DMS 273 (cell line): Measurements from ENCODE around the gene SMIM34.
"Not testable (repeated sequence)": the region's sequence is repeated elsewhere in the genome, so short reads cannot be mapped to it uniquely, and the experiment has no call there.

Source experiments
- DNase-seq: peaks from one replicate; lab custom pipeline; 2025; ENCODE audit not compliant: unreplicated experiment; lab: John Stamatoyannopoulos, UW

The SMIM34 gene

GRCh38 chr21:34374940-34375618 lies 48.7 kb downstream of the SMIM34 start, which contains the start of gene SMIM11:
SMIM11 (plus strand) TSS chr21:34375507; CDS start chr21:34379505, 3,998 bp downstream.
- DNase-seq = not testable (repeated sequence)

GRCh38 chr21:34374462-34374861 lies 49.3 kb downstream of the SMIM34 start:
- not testable (repeated sequence) for DNase-seq

- no peak for DNase-seq
These were observed 51.4 kb downstream of the SMIM34 start for GRCh38 chr21:34372321-34372720.

GRCh38 chr21:34369741-34370140 lies 54.0 kb downstream of the SMIM34 start:
- DNase-seq = no peak
